Activated naive CD4-positive, alpha-beta T cell treated with anti-CD3 and anti-CD28 coated beads for 36 hours (primary cell): ENCODE data around the gene SRGAP2B. TPM values are rescaled to one million over a fixed set of nuclear protein-coding genes. Genes with fewer than 3 reads are reported as not detected.
"Not testable (repeated sequence)": the region's sequence is repeated elsewhere in the genome, so short reads cannot be mapped to it uniquely, and the experiment has no call there.

Experiments
- CTCF ChIA-PET: fragments of 350-600 bp; sonication (Branson Sonifier 250); formaldehyde crosslinking; loops from one replicate; lab custom pipeline; 2021; ENCODE audit warnings: antibody characterized with exemption; lab: Charles Lee
- DNase-seq: peaks from one replicate; pipeline ENCODE4 v3.0.0-alpha.2; 2020
- H3K27ac Mint-ChIP-seq: one replicate; pipeline ENCODE4 v1.8.0; 2021; ENCODE audit warnings: mild to moderate bottlenecking, mixed read lengths
- H3K27me3 Mint-ChIP-seq: one replicate; pipeline ENCODE4 v1.8.0; 2021; ENCODE audit warnings: low read depth, mixed read lengths
- H3K36me3 Mint-ChIP-seq: one replicate; pipeline ENCODE4 v1.8.0; 2021; ENCODE audit warnings: low read depth, mixed read lengths
- H3K4me1 Mint-ChIP-seq: one replicate; pipeline ENCODE4 v1.8.0; 2021; ENCODE audit warnings: low read depth, mixed read lengths
- H3K4me3 Mint-ChIP-seq: one replicate; pipeline ENCODE4 v1.8.0; 2021; ENCODE audit warnings: mild to moderate bottlenecking, moderate library complexity, mixed read lengths
- H3K9me3 Mint-ChIP-seq: one replicate; pipeline ENCODE4 v1.8.0; 2021; ENCODE audit warnings: mixed read lengths
- intact Hi-C: fragments of 100-400 bp; cut with micrococcal nuclease; formaldehyde crosslinking; loops from one replicate; pipeline ENCODE4 v1.15.1; 2023
- total RNA-seq, 2 experiments: library from RNA; stranded (reverse); gene quantifications; one replicate each; pipeline ENCODE4 v1.2.3, GENCODE V29; 2021

Gene SRGAP2B
- total RNA-seq, 2 experiments from 2014 or later = 22.4 to 24.2 TPM

DNA sequence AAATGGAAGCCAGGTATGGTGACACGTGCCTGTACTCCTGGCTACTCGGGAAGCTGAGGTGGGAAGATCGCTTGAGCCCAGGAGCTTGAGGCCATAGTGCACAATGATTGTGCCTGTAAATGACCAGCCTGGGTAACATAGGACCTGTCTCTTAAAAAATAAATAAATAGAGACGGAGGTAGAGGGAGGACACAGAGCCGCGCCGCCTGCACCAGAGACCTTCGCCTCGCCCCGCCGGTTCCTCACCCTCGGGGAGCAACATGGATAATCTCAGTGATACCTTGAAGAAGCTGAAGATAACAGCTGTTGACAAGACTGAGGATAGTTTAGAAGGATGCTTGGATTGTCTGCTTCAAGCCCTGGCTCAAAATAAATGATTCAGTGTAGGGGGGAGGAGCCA is 130.4 kb downstream of the SRGAP2B start:
- H3K27me3 Mint-ChIP-seq, H3K4me1 Mint-ChIP-seq, H3K9me3 Mint-ChIP-seq, H3K36me3 Mint-ChIP-seq, intact Hi-C loops, DNase-seq, CTCF ChIA-PET, H3K27ac Mint-ChIP-seq, H3K4me3 Mint-ChIP-seq: not testable (repeated sequence)

DNA sequence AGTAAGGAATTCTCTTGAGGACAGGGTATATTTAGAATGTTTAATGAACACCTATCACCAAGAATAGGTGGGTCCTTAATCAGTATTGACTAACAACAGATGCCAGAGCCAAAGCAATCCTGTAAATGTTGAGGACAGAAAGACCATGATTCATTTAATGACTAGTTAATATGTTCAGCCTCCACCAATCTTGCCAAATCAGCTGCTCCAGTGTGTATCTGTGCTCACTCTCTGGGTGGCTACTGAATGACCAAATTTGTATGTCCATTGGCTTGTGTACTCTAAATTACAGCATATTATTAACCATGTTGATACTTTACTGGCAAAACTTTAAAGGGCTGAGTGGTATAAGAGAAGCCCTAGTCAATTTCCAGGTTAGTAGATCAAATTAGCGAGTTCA is 130.9 kb downstream of the SRGAP2B start:
- CTCF ChIA-PET, H3K36me3 Mint-ChIP-seq, H3K27ac Mint-ChIP-seq, H3K9me3 Mint-ChIP-seq, H3K27me3 Mint-ChIP-seq, H3K4me1 Mint-ChIP-seq, DNase-seq, intact Hi-C loops, H3K4me3 Mint-ChIP-seq: not testable (repeated sequence)

DNA sequence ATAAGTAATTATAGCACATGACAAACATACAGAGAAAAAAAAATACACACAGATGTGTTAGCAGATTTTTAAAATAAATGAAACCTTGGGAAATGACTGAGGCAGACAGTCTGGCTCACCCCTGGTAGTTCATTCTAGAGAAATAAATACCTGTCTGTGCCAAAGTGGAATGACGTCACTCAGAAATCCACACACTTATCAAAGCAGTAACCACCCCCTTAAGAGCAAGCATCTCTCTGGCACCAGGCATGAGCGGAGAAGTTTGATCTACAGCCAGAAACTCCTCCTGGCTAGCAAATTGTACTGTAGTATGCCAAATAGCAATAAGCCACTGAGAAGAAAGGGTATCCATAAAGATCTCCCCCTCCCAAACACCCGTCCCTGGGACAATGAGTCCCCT is 131.6 kb downstream of the SRGAP2B start:
- intact Hi-C loops, H3K4me1 Mint-ChIP-seq, H3K36me3 Mint-ChIP-seq, H3K27ac Mint-ChIP-seq, H3K4me3 Mint-ChIP-seq, H3K9me3 Mint-ChIP-seq, DNase-seq, H3K27me3 Mint-ChIP-seq, CTCF ChIA-PET: not testable (repeated sequence)

DNA sequence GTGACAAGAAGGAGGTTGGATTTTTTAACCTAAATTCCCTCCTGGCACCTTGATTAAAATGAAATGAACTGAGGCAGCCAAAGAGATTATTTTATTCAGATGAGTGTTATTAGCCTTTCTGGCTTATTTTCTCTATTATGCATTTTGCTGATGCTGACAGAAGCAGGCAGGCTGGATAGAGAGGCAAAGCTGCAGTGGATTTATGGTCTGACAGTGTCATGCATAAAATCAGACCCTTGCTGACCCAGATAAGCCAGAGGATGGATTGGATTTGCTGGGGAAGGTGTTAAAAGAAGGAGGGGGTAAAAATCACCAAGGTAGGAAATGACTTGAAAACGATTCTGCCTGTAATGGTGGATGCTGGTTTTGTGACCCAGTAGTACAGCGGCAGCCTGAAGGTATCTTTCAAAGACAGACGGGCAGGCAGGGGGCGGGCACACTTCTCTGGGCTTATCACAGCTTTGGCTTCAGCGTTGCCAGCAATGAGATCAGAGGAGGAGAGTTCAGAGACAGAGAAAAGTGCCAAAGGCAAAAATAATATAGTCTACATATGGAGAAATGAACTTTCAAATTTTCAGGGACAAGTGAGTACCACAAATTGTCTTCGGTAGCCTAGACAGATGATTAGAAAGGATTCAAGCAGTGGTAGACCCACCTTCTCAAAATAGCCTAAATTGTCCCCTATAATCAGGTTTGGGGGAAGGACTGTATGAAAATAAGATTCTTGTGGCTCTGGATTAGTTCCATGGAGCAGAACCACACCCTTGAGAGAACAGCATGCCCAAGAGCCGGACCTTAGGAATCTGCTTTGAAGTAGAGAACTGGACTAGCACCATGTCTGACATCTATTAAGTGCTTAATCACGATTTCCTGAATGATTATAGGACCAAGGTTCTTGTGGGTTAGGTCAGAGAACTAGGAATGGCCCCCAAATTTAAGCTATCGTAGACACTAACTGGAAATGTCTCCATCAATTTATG is 133.2 kb downstream of the SRGAP2B start:
- intact Hi-C loops, H3K27ac Mint-ChIP-seq, CTCF ChIA-PET, DNase-seq, H3K36me3 Mint-ChIP-seq, H3K27me3 Mint-ChIP-seq, H3K4me3 Mint-ChIP-seq, H3K4me1 Mint-ChIP-seq, H3K9me3 Mint-ChIP-seq: not testable (repeated sequence)

DNA sequence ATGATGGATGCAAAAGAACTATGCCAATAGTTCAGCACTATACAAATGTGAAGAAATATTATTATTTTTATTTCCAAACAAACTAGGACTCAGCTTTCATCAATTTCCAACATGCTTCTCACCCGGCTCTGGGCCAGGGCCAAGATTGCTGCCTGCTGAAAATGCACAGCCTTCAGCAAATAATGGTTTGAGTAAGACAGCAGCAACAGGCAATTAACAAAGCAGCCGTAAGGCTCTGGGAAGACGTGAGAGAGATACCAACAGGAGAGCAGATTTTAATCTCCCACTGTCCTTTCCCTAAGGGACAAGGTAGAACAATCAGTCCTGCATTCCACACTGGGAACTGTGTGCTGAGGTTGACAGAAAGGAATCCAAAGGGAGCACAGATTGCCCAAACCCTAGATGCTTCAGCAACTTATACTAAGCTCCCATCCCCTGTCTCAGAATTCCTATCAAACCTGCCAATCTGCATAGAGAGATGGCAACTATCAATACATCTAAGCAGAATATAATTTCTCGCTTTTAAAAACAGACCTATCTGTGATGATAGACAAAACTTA is 134.1 kb downstream of the SRGAP2B start:
- H3K27me3 Mint-ChIP-seq, intact Hi-C loops, H3K9me3 Mint-ChIP-seq, DNase-seq, H3K4me3 Mint-ChIP-seq, H3K4me1 Mint-ChIP-seq, CTCF ChIA-PET, H3K36me3 Mint-ChIP-seq, H3K27ac Mint-ChIP-seq: not testable (repeated sequence)

DNA sequence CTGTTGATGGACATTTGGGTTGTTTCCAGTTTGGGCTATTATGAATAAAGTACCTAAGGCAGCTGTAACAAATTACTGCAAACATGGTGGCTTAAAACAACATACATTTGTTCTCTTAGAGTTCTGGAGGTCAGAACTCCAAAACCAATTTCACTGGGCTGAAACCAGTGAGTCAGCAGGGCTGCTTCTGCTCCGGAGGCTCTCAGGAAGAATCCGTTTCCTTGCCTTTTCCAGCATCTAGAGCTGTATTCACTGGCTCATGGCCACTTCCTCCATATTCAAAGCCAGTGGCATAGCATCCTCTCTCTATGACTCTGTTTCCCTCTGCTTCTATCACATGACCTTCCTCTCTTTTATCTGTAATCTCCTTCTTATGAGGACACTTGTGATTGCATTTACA is 146.7 kb downstream of the SRGAP2B start:
- DNase-seq, H3K27me3 Mint-ChIP-seq, H3K9me3 Mint-ChIP-seq, H3K27ac Mint-ChIP-seq, CTCF ChIA-PET, H3K4me3 Mint-ChIP-seq, H3K4me1 Mint-ChIP-seq, H3K36me3 Mint-ChIP-seq, intact Hi-C loops: not testable (repeated sequence)

DNA sequence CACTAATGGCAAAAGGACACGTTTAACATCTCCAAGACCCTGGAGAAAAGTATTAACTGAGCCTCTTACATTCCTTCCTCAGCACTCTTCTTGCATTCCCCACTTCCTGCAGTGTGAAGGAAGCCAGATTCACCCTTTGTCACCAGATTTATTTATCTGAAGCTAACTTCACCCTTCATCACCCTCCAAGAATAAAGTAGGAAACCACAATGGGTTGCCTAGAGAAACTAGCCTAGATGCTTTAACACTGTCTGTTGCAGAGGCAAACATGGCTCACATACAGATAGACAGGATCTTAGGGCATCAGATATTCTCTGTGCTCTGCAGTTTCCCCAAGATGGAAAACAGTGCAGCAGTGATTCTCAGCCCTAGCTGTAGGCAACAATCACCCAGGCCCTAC is 147.6 kb downstream of the SRGAP2B start:
- H3K9me3 Mint-ChIP-seq, H3K4me1 Mint-ChIP-seq, CTCF ChIA-PET, H3K36me3 Mint-ChIP-seq, intact Hi-C loops, DNase-seq, H3K27ac Mint-ChIP-seq, H3K4me3 Mint-ChIP-seq, H3K27me3 Mint-ChIP-seq: not testable (repeated sequence)

DNA sequence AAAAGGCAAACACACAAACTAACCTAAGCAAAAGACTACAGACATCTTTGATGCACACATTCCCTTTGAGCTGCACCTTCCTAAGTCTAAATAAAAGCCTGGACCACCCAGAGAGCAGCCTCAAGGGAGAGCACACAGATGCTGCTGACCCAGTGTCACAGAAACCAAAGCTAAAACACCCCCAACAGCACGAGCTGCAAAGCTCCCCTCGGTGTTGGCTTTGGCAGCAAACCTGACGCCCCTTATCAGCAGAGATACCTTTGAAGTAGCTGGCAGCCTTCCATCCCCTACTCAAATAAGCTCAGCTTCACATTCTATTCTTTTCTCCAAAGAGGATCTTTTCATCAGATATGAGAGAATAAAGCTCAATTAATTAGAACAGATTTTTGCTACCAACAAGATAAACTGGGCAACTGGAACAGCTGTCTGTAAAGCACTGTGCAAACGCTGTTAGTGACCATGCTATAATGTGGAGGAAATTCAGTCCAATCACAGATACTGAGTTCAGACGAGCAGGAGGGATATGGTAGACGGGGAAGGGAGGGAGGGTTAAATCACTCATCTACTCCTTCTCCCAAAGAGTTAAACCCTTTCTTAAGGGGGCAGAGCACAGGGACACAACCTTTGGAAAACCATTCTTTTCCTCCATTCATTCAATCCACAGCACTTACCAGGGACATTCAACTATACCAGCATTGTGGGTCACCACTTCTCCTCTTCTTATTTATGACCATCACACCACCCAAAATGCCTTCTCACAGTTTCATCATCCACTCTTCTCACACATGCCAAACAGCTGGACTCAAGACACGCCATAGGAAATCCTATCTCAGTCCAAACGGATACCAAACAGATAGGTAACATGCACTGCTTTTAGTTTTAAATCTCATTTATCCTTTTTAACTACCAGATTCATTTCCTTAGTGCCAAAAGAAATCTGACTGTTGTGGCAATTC is 148.3 kb downstream of the SRGAP2B start:
- CTCF ChIA-PET, H3K27ac Mint-ChIP-seq, H3K36me3 Mint-ChIP-seq, DNase-seq, H3K4me1 Mint-ChIP-seq, H3K27me3 Mint-ChIP-seq, H3K4me3 Mint-ChIP-seq, H3K9me3 Mint-ChIP-seq, intact Hi-C loops: not testable (repeated sequence)

DNA sequence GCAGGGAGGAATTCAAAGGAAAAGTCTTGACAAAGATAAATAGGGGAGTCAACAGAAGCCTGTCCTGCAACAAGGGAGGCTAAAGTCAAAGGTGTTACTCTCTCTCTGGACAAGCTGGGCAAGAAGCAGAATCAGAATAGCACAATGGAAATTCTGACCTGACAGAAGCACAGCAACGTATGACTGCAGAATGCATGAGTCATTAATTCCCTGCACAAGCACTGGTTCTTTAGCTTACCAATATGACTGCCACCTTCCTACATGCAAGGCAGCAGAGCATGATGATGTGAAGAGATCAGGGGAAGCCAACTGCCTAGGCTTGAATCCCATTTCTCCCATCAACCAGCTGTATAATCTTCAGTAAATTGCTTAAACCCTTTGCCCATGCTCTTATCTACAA is 153.4 kb downstream of the SRGAP2B start:
- H3K9me3 Mint-ChIP-seq, H3K36me3 Mint-ChIP-seq, H3K4me1 Mint-ChIP-seq, H3K27ac Mint-ChIP-seq, intact Hi-C loops, H3K4me3 Mint-ChIP-seq, H3K27me3 Mint-ChIP-seq, CTCF ChIA-PET: not testable (repeated sequence)
- peak; percentile 4 for DNase-seq

DNA sequence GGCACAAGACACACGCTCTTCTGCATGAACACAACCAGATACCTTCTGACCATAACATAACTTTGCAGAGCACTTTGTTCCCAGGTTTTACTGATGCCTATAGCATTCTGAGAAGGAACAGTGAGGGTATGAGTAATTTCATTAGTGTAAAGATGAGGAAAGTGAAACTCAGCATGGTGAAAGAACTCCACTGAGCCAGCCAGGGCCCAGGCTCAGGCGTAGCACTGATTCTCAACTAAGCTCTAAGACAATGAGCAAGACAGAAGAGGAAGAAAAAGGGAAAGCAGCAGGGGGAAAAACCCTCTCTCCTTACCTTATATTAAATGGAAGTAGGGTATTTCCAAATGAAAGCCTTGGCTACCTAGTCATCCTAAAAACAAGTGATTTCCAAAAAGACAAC is 155.1 kb downstream of the SRGAP2B start:
- DNase-seq, H3K4me3 Mint-ChIP-seq, intact Hi-C loops, H3K27me3 Mint-ChIP-seq, H3K9me3 Mint-ChIP-seq, H3K36me3 Mint-ChIP-seq, CTCF ChIA-PET, H3K4me1 Mint-ChIP-seq: not testable (repeated sequence)
- peak overlapping the region; percentile 47 for H3K27ac Mint-ChIP-seq

DNA sequence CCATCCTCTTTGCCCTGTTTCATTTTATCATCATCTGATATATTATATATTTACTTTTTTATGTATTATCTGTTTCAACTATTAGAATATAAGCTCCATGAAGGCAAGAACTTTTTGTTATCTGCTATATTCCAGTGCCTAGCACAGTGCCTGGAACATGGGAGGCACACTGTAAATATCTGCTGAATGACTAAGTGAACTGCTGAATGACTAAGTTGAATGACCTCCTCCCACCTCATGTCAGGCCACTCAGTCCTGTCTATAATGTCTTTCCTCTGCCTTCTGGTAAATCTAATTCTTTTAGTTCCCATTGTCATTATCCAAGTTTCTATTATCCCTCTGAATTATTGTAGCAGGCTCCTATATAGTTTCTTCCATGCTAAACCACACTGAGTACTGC is 156.5 kb downstream of the SRGAP2B start:
- H3K9me3 Mint-ChIP-seq, CTCF ChIA-PET, H3K27ac Mint-ChIP-seq, DNase-seq, H3K4me3 Mint-ChIP-seq, H3K36me3 Mint-ChIP-seq, H3K27me3 Mint-ChIP-seq, intact Hi-C loops, H3K4me1 Mint-ChIP-seq: not testable (repeated sequence)

DNA sequence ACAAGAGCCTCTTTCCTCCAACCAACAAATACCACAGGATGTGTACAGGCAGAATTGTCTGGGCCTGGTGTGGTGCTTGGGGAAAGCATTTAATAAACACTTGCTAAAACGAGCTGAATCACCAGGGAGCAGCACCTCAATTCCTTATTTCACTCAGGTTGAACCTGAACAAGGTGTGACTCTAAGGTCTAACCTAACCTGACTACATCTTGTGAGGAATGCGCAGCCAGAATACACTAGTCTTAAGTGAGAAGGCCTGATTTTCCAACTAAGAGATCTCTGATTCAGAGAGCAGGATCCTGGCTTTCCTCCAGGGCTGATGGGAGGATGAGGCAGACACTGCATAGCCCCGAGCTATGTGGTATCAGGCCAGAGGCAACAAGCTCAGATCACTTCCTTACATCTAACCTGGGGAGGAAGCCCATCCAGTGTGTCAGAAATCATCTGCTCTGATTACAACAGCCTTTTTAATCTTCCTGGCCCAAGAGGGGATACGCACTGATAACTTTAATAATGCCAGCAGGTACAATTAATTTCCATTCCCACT is 158.9 kb downstream of the SRGAP2B start:
- H3K36me3 Mint-ChIP-seq, H3K9me3 Mint-ChIP-seq, CTCF ChIA-PET, intact Hi-C loops, H3K4me1 Mint-ChIP-seq, H3K27me3 Mint-ChIP-seq, H3K4me3 Mint-ChIP-seq, DNase-seq, H3K27ac Mint-ChIP-seq: not testable (repeated sequence)
